Inflammatory macrophage treated with lipopolysaccharide for 1 hour (primary cell): Measurements from ENCODE around the gene TDRD12.
"Not testable (repeated sequence)": the region's sequence is repeated elsewhere in the genome, so short reads cannot be mapped to it uniquely, and the experiment has no call there.

Experiments
- DNase-seq, 2 donors: peaks; one replicate each; pipeline ENCODE4 v3.0.0-alpha.2; 2020 to 2022

TDRD12 gene

DNA sequence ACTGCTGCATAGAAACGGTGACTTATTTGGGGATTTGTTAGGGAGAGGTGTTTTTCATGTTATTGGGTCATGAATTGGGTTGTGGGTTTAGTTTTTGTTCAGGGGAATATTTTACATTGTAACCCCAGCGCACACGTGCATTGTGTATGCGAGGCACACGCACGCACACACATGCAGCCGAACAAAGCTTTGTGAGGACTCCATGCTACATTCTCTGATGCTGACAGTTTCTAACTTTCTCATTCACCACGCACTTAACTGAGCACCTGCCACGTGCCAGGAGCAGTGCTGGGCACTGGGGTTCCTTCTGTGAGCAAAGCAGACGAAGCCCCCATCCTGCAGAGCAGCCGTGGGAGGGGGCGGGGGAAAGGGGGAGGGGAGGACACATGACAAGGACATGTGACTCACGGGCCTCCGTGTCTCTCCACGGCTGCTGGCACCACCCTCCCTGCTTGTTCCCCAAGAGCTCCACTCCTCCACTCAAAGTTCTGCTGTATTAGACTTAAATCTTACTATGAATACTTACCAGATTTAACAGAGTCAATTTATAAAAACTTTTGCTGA, 94.4 kb downstream of the TDRD12 start:
- no peak for DNase-seq

DNA sequence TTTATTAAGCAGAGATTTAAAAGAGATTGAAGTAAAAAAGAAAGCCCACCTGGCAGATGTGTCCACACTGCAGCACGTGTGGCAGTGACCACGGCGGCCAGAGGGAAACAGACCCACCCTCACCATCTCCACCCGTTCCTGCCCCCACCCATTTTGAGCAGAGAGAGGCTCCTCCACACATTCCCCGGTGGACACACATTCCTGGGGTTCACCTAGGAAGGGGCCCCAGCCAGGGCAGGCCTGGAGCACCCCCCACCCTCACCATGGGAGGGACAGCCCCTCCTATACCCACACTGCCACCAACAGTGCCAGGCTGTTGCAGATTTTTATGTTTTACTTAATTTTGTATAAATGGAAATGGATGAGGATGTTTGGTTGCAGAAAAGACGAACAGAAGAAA, 95.1 kb downstream of the TDRD12 start:
- no peak for DNase-seq

DNA sequence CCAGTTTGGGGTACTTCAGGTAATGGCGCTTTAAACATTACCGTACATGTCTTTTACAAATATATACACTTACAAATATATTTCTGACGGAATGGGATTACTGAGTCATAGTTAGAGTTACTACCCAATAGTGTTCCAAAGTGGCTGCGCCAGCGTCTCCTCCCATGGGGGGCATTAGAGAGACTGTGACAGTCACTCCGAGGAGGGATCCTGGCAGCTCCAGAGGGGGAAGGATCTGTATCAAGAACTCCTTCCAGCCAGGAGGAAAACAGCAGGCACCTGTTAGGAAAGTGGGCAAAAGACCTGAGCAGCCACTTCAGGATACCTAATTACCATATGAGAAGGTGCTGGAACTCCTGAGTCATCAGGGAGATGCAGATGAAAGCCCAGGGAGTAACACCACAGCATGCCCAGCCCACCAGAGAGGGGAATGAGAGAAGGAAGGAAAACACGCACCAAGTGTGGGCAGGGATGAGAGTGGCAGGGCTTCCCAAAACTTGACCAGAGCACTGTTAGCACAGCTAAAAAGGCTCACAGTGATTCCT, 97.1 kb downstream of the TDRD12 start:
- DNase-seq: no peak

DNA sequence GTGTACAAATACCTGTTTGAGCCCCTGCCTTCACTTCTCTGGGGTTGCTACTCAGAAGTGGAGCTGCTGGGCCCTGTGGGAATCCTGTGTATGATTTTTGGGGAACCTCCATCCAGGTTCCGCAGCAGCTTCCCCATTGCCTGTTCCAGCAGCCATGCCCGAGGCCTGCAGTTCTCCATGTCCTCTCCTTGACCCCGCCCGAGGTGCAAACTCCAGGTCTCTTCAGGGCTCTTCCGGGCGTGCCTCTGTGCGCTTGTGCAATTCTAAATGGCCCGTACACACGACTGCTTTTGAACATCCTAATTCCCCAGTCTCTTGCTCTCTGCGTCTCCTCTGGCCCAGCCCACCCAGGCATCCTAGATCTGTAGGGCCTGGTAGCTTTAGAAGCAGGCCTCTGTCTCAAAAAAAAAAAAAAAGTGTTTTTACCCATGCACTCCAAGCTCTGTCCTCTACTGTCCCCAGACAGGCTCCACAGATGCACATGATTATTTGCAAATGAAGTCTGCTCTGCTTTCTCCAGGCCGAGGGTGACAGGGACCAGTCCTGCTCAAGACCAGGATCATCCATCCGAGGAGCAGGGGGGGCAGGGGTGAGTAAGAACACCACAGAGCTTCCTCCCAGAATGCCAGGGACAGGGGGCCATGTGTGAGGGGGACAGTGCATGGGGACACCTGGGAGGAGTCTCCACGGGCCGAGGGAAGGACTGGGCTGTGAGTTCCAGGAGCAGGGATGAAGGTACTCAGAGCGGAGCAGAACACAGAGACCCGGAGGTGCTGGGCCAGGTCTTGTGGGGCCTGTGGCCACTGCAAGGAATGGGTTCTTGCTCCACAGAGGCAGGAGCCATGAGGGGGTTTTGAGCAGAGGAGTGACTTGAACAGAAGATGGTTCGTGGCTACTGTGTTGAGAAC, 98.3 kb downstream of the TDRD12 start:
- DNase-seq: no peak

DNA sequence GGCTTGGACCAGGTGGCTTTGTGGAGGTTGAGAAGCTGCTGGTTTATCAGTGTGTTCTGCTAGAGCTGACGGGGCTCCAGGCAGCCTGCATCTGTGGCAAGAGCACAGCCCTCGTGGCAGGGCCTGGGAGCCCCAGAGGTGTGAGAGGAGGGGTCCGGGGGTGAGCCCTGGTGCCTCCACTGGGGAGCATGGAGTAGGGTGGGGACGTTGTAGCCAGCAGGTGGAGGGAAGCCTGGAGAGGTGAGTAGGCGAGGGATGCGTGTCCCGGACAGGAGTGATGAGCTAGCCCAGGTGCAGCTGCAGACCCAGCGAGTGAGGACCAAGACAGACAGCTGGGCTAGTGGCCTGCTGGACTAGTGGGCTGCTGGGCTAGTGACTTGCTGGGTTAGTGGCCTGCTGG, 99.0 kb downstream of the TDRD12 start:
- no peak for DNase-seq

DNA sequence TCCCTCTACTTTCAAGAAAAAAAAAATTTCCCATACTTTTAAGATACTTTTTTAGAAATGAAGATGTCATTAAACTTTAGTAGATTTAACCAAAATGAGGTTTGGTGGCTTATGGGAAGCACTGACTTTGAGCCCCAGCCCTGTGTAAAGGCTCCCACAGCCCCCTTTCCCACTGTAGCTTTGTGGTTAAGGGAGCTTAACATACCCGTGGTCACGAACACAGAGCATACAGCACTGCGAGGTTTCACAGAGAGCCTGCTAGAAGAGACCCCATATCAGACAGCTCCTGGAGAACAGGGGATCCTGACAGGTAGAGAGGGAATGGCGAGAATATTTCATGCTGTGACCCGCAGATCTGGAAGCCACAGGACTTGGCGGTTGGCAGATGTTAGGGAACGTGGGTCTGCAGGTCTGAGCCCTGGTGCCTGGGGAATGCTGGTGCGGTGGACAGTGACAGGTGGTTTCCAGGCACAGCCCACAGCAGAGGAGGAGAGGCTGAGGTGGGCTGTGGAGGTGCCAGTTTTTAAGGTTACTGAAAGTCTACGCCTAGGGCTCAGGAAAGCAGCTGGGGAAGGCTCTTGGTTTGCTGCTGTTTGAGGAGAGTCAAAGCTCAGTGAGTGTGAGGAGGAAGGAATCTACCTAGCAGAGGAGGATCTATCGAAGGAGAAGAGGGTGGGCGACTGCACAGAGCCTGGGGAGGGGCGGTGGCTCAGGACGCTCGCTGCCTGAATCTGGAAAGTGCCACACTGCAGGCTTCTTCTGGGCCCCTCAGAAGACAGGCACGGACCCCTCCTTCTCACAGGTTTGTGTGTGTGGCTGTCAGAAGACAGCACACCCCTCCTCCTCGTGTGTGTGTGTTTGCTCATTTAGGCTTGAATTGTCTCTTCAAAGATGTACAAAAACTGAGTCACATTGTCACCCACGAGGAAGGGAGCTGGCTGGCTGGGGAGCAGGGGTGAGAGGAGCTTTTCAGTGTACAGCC, 100.1 kb downstream of the TDRD12 start:
- no peak for DNase-seq

- DNase-seq: no peak
Measured at GRCh38 chr19:32822916-32823746, 103.6 kb downstream of the TDRD12 start.

DNA sequence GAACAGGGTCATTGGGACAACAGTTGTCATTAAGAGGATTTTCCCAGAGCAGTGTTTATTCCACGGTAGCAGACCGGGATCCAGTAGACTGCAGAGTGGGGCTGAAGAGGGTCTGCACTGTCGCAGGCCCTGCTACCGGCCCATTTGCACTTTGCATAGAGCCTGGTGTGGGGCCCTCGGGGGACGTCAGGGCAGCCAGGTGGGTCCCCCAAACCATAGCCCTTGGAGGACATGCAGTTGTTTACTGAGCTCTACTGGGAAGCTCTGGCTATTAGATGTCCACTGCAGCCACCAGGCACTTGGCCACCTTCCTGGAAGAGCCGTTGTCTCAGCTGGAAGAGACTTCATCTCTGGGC, 104.2 kb downstream of the TDRD12 start:
- DNase-seq: no peak

- DNase-seq: no peak
Measured at GRCh38 chr19:32824191-32824751, 104.7 kb downstream of the TDRD12 start.

- no peak for DNase-seq
Measured at GRCh38 chr19:32824916-32825608, 105.5 kb downstream of the TDRD12 start.

GRCh38 chr19:32828139-32828538, 108.6 kb downstream of the TDRD12 start:
- DNase-seq: no peak

- no peak for DNase-seq
Measured at GRCh38 chr19:32828643-32829344, 109.2 kb downstream of the TDRD12 start.

- DNase-seq: no peak
Measured at GRCh38 chr19:32829345-32829896, 109.9 kb downstream of the TDRD12 start.

- DNase-seq: no peak
Measured at GRCh38 chr19:32830231-32831014, 110.9 kb downstream of the TDRD12 start.

GRCh38 chr19:32831611-32832010, 112.0 kb downstream of the TDRD12 start:
- DNase-seq: no peak

DNA sequence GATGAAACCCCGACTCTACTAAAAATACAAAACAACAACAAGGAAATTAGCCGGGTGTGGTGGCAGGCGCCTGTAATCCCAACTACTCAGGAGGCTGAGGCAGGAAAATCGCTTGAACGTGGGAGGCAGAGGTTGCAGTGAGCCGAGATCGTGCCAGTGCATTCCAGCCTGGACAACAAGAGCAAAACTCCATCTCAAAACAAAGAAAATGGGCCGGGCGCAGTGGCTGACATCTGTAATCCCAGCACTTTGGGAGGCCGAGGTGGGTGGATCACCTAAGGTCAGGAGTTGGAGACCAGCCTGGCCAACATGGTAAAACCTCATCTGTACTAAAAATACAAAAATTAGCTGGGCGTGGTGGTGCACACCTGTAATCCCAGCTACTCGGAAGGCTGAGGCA, 112.5 kb downstream of the TDRD12 start:
- DNase-seq: not testable (repeated sequence)

DNA sequence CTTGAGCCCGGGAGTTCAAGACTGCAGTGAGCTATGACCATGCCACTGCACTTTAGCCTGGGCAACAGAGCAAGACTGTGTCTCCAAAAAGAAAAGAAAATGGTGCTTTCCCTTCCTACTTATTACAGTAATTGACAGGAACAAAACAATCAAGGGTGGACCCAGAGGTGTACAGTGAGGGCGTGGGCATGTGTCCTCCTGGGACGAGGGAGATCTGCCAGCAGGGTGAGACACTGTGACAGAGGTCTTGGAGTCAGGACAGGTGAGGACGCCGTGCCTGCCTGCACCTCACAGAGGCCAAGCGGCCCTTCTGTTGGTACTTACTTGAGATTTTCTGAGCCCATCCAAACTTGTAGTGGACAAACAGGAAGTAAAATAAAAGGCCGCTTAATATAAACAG, 113.3 kb downstream of the TDRD12 start:
- DNase-seq: not testable (repeated sequence)

DNA sequence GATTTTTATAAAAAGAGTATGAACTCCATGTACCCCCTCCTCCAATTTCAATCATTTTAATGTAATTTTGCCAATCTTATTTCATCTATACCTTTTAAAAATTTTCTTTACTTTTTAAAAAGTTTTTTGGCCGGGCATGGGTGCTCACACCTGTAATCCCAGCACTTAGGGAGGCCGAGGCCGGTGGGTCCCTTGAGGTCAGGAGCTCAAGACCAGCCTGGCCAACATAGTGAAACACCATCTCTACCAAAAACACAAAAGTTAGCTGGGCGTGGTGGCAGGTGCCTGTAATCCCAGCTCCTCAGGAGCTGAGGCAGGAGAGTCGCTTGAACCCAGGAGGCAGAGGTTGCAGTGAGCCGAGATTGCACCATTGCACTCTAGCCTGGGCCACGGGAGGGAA, 113.8 kb downstream of the TDRD12 start:
- DNase-seq: not testable (repeated sequence)

- DNase-seq: no peak
Measured at GRCh38 chr19:32837531-32837930, 118.0 kb downstream of the TDRD12 start.
